DMS153 treated with DMSO at 0.1 percent for 48 hours (cell line): ENCODE measurements around the gene FOXP1.

Experiments
- DNase-seq: peaks from one replicate; lab custom pipeline; 2025; ENCODE audit not compliant: unreplicated experiment; lab: John Stamatoyannopoulos, UW

The FOXP1 gene

DNA sequence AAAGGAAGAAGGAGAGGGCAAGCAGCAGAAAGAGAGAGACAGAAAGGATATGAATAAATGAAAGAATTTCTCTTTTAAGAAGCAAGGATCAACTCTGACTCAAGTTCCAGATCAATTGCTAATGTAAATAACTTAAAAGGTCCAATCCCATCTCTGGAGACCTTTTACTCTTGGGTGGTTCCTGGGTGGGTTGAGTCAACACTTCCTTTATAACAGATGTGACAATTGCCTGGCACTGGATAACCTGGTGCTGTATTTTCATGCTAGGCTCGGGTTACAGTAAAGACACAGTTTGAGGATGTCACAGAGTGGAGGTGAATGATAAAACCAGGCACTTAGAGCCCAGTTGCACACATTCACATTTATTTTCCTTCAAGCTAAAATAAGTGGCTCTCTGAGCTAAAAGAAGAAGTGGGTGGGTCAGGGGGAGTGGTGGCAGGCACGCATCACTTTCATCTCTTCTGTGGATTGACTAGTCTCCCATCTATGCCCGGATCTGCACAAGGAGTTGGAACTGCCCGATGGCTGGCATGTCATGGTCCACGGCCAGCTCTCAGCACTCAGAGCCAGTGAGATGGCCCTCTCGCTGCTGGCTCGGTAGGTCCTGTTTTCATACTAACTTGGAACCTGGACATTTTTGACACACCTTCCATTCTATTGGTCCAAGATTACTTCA lies 465.8 kb downstream of the FOXP1 start:
- DNase-seq, result no peak

GRCh38 chr3:71114610-71115009 lies 468.9 kb downstream of the FOXP1 start:
- DNase-seq, result no peak

GRCh38 chr3:71112576-71112975 lies 471.0 kb downstream of the FOXP1 start:
- no peak for DNase-seq

GRCh38 chr3:71111784-71112440 lies 471.6 kb downstream of the FOXP1 start:
- no peak for DNase-seq

GRCh38 chr3:71110385-71111222 lies 472.9 kb downstream of the FOXP1 start:
- DNase-seq, result no peak

GRCh38 chr3:71109977-71110285 lies 473.6 kb downstream of the FOXP1 start:
- no peak for DNase-seq

DNA sequence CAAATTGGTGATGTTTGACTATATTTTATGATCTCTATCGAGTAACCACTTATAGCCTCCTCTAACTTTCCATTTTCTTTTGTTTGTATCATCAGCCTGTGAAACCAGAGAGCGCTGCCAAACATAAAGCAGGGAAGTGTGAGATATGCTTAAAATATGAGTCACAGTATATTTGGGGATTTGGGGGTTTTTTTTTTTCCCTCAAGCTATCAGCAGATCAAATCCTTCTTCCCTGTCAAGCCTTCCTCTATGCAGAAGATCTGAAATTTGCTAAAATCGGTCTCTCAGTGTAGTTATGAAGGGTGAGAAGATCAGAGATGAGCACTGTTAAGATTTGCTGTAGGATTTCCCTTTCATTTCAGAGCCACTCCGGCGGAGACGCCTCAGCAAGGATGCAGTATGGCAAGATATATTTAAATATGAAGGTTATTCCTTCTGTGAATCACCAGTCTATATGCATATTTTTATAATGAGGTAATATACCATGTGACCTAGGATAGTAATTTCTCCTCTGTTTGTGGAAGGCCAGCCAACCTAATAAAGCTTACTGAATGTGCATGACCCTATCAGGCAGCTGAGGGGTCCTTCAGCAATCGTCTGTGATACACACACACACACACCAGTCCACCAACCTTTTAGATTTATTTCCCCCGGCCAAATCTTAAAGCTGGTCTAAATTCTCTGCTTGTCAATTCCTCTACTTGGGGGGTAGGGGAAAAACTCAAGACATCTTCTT lies 474.1 kb downstream of the FOXP1 start:
- DNase-seq, result no peak

DNA sequence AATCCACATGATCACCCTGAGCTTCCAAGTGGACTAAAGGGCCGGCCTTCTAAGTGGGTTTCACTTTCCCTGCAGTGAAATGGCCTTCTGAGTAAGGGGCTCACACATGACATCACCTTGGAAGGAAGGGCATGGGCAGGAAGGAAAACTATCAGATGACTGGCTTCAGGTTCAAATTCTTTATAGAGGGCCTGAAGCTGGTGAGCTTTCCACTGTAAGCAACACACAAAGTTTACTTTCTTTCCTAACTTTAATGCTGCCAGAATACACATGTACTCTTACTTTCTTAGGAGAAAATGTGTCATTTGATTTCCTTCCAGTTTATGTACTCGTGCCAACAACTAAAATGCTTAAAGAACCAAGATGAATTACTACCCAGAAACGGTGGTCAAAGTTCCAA lies 475.6 kb downstream of the FOXP1 start:
- DNase-seq, result no peak

DNA sequence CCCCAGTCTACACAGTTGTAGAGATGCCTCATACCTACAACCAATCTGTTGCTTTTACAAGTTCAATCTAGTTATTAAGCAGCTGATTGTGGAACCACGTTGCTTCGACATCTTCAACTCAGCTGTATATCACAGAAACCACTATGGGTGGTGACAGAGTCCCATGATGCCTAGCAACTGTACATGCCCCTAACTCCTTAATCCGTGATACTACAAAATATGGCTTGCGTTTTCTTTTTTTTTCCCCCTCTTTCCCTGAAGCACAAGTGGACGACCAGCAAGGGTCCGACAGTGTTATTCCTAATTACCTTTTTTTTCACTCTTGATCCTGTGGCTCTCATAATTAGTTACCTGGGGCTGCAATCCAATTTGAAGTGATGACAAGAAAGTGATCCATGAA lies 478.6 kb downstream of the FOXP1 start:
- no peak for DNase-seq

GRCh38 chr3:71104556-71104955 lies 479.0 kb downstream of the FOXP1 start:
- DNase-seq, result no peak

- DNase-seq, result no peak
These were observed 479.4 kb downstream of the FOXP1 start for GRCh38 chr3:71104121-71104541.

DNA sequence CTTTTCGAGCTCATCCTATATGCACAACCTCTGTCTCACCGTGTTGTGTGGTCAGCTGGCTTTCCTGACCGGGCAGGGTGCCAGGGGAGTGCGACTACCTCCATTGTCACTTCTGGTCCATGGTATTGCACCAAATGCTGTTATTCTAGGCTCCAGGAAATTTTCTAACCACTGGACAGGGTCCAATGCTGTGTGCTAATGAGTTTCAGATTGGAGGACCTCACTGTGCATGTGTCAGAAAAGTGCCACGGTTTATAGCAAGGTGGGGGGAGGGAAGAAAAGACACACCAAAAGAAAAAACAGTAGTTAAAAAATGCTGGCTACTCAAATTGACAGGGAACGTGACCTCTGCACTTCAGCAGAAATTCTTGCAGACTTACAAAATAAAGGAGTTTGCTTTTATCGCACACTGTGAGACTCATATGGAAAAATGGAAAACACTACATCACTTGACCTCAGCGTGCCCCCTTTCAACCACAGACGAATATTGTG lies 480.1 kb downstream of the FOXP1 start:
- DNase-seq, result peak; percentile 6

- no peak for DNase-seq
These were observed 481.2 kb downstream of the FOXP1 start for GRCh38 chr3:71102111-71102983.

- DNase-seq, result no peak
These were observed 481.9 kb downstream of the FOXP1 start for GRCh38 chr3:71101626-71102025.

DNA sequence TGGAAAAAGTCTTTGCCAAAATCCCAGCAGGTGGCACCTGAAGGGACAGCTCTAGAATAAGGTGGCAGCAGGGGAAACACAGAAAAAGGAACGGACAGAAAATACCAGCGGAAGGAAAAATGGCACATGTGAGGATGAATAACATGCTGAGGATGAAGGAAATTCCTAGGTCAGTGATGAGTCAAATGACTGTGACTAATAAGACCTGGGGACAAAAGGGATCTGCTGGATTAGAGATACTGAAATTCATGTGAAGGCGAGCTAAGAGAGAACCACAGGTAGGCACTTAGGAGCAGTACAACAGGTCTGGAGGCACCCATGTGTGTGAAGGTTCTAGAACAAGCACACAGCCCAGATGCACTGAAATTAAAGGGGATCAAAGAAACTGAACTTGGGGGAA lies 482.5 kb downstream of the FOXP1 start:
- DNase-seq, result no peak

DNA sequence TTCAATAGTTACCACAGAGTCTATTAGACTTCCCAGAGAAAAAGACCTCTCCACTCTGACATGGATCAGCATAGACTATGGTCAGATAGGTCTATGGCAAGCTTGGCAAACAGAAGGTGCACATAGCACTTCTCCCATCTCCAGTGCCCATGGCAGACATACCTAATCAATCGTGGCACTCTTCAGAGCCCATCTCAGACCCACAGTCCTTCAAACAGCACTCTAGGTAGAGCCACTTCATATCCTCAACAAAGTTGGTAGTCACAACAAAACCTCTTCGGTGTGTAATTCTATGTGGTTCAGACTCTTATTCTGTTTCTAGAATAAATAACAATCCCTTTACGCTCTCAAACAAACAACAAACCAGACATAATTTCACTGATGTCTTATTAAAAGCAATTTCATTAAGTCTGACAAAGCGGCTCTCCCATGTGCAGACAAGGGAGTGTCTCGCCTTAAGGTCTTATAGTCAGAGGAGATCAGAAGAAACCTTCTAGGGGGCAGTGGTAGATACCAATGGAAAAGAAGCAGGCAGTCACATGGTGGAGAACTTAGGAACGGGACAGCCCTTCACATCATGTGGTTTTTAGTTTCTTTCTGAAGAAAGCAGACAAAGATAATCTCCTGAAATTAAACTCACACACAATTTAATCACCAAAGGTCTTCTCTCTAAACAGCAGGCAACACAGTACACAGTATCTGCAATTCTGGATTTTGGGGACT lies 483.4 kb downstream of the FOXP1 start:
- no peak for DNase-seq

DNA sequence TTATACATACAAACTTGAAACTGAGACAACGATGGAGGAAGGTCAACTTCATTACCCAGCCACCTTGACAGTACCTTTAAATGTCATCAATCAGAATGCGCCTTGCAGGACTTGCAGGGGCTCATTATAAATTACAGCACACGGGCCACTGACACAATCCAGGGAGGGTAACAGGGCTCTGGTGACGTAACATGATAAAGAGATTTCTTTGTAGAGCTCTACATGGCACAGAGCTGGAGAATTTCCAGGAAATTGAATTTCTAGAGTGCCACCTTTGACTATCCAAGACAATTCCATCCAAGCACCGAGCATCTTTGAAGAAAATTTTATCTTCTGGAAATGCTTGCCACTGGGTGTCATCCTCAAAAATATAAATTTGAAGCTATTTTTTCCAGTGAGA lies 486.0 kb downstream of the FOXP1 start:
- DNase-seq, result no peak

DNA sequence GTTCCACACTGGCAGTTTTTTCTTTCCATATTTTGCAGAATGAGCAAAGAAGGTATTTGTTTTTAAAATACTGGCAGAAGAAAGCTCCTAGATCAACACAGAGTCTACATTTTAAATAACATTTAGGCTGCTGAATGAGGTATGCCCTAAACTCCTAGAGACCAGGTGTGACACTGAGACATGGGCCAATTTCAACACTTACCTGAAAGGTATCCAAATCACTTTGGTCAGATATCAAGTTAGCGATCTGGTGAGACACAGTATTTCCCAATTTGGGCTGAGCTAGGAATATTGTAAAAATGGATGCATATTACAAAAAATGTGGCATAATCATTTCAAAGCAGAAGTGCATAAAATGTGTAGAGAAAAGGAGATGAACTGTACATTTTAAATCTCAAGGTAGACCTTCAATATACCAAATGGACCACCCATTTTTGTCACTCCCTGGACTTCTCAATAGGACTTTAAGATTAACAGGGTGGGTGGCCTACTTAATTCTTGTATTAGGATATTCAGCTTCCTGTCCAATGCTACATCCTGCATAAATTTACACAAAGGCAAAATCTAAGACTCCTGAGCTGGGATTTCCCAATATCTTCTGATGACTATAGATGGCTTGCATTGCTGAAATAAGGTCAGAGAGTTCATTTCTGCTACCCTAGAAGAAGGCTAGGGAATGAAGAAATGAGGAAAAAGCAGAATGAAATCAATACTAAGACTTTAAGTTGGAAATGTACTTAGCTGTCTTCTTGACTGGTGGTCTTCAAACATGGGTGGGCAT lies 487.8 kb downstream of the FOXP1 start:
- no peak for DNase-seq

- DNase-seq, result no peak
These were observed 488.8 kb downstream of the FOXP1 start for GRCh38 chr3:71094658-71095209.
